GM19467 (cell line): ENCODE measurements around the gene GOSR1.
"Not testable (repeated sequence)": the region's sequence is repeated elsewhere in the genome, so short reads cannot be mapped to it uniquely, and the experiment has no call there.

Source experiments
- ATAC-seq: cut with Tn5 transposase; IDR thresholded peaks from one replicate; pipeline ENCODE4 v1.9.1; 2021; ENCODE audit warnings: mild to moderate bottlenecking, moderate library complexity; ENCODE audit not compliant: unreplicated experiment

Gene GOSR1

DNA sequence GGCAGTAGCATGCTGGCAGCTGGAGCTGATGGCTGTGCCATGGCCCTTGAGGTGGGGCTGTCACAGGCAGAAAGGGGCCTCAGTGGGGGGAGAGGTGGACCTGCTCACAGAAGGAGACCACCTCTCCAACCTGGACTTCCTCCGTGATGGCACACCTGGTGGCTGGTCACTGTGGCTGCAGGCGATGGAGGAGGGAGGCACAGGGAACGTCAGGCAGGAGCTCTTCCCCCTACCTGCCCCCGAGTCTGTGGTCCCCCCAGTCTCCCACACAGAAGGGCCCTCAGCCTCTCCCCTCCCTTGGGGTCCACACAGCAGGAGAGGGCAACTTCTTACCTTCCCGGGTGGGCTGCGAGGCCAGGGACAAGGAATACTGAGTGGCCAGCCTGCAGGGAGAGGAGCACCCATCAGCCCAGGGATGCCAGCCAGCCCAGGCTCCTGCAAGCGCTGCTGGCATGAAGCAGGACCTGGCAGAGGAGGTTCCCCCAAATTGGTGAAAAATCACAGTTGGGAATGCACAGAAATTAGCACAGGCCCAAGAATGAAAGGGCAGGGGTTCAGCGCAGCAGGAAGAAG, 96.5 kb downstream of the GOSR1 start:
- no peak for ATAC-seq

DNA sequence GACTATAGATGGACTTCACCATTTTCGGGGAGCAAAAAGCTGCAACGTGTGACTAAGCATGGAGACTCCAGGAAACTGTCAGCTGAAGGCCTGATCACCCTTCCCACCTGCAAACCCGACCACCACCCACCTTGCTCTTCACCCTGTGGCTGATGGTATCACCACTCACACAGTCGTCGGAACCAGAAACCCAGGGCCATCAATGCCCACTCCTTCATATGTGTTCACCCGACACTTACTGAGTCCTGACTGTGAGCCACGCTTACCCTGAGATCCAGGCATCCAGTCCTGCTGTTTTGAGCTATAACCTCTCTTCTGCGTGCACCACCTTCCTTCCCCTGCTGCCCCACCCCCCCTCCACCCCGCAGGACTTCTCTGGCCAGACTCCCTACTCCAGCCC, 97.1 kb downstream of the GOSR1 start:
- not testable (repeated sequence) for ATAC-seq

DNA sequence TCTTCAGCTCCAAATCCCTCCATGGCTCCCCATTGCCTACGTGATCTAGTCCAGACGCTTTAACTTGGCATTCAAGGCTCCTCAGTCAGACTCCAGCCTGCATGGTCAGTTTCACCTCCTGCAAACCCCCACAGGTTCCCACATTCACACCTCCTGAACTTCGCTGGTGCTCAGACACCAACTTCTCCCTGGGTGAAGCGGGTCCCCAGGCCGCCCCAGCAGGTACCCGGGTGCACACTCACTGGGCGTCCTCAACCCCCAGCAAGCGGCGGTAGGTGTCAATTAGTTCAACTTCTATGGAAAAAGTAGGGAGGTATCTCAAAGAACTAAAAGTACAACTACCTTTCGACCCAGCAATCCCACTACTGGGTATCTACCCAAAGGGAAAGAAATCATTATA, 97.6 kb downstream of the GOSR1 start:
- ATAC-seq: not testable (repeated sequence)

DNA sequence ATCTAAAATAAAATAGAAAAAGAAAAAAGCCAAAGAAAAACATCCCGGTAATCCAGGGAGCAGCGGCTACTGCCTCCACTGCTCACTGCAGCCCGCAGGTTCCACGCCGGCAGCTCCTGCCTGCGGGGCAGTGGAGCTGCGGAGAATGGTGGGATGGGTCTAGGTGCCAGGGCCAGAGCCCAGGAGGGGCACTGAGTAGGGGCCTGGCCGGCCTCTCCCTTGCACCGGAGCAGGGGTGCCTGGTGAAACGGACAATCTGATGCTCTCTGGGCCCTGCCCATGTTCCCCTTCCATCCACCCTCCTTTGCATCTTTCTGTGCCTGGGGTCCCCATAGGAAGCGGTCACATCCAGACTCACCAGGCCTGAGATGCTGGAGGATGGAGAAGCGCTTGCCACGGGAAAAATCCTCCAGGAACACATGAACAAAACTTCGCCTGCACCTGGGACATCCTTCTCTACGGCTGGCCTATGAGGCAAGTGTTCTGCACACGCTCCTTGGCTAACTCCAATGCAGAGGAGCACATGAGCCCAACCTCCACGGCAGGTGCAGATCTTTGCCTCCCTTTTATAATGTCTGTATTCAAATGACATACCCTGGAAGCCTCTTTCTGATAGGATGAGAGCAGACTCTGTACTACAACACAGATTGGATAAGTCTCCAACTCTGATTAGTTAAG, 98.6 kb downstream of the GOSR1 start:
- not testable (repeated sequence) for ATAC-seq

DNA sequence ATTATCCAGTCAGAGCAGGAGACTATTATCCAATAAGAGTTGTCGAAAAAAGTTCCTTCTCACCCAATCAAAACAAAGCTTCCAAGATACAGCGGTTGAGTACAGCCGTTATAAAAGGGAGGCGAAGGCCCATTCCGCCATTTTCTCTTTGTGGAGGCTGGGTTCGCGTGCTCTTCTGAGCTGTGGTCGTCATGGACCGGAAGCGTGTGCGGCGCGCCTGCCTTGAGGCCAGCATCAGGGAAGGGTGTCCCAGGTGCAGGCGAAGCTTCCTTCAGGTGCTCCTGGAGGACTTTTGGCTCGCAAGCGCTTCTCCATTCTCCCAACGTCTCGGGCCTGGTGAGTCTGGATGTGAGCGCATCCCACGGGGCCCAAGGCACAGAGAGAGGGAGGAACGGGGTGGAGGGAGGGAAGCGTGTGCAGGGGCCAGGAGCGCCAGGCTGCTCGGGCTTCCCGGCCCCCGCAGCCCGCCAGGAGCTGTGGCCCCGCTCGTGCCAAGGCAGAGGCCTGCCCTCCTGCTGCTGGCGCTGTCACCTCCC, 99.2 kb downstream of the GOSR1 start:
- ATAC-seq: no peak
